H1 (cell line): ENCODE data around the gene ARHGAP26. TPM values are rescaled to one million over a fixed set of nuclear protein-coding genes. Genes with fewer than 3 reads are reported as not detected.

Experiments
- CBX8 ChIP-seq: fragments of 300-800, 300-1000 bp; sonication (generic); IDR thresholded peaks from 2 replicates; pipeline ENCODE4 v1.7.1; 2016; ENCODE audit warnings: low read depth, low read length, borderline replicate concordance
- FOSL1 ChIP-seq: IDR thresholded peaks from 2 replicates; pipeline ENCODE4 v1.6.1; 2011; ENCODE audit warnings: mild to moderate bottlenecking, low read depth, low read length, moderate library complexity; ENCODE audit not compliant: insufficient read depth
- HDAC6 ChIP-seq: IDR thresholded peaks from one replicate; pipeline ENCODE4 v1.7.1; 2012; ENCODE audit warnings: low read depth, mild to moderate bottlenecking, inconsistent platforms, low read length, moderate library complexity
- MAFK ChIP-seq: IDR thresholded peaks from 2 replicates; pipeline ENCODE4 v1.6.1; 2012; ENCODE audit warnings: low read depth, mild to moderate bottlenecking, improper control_type of control experiment, low read length
- MAX ChIP-seq: IDR thresholded peaks from 2 replicates; pipeline ENCODE4 v1.6.1; 2012; ENCODE audit warnings: inconsistent platforms
- NANOG ChIP-seq: IDR thresholded peaks from 2 replicates; pipeline ENCODE4 v1.6.1; 2011; ENCODE audit warnings: low read length, low read depth, mild to moderate bottlenecking, inconsistent platforms; ENCODE audit not compliant: insufficient read depth, poor library complexity, severe bottlenecking
- PHF8 ChIP-seq: fragments of 200-600 bp; sonication (generic); conservative IDR thresholded peaks from 2 replicates; pipeline ENCODE4 v1.7.1; 2012; ENCODE audit warnings: low read depth, mild to moderate bottlenecking, inconsistent platforms, low read length, moderate library complexity
- POLR2AphosphoS5 ChIP-seq: IDR thresholded peaks from 2 replicates; pipeline ENCODE4 v1.6.1; 2011; ENCODE audit warnings: low read depth, low read length
- RFX5 ChIP-seq: IDR thresholded peaks from 2 replicates; pipeline ENCODE4 v1.6.1; 2011; ENCODE audit warnings: low read depth, low read length, improper control_type of control experiment, borderline replicate concordance
- RNF2 ChIP-seq: fragments of 200-900, 300-1000 bp; sonication (generic); IDR thresholded peaks from 2 replicates; pipeline ENCODE4 v1.7.1; 2016; ENCODE audit warnings: borderline replicate concordance, low read depth, mild to moderate bottlenecking, antibody characterized with exemption, low read length; ENCODE audit not compliant: poor library complexity, severe bottlenecking; ENCODE audit errors: missing control alignments
- SIX5 ChIP-seq: IDR thresholded peaks from 2 replicates; pipeline ENCODE4 v1.6.1; 2011; ENCODE audit warnings: mild to moderate bottlenecking, low read depth, low read length
- SP1 ChIP-seq: IDR thresholded peaks from 2 replicates; pipeline ENCODE4 v1.6.1; 2011; ENCODE audit warnings: low read depth, low read length
- YY1 ChIP-seq: IDR thresholded peaks from 2 replicates; pipeline ENCODE4 v1.6.1; 2011; ENCODE audit warnings: low read depth, mild to moderate bottlenecking, low read length
- polyA plus RNA-seq, 7 experiments: library from polyadenylated mRNA; depleted of rRNA in 3 of 7; stranded (reverse) in 5 of 7; unstranded in 2 of 7; fragments of >200 nt in 5 of 7; fragments of 200-250 nt in 2 of 7; gene quantifications; 1 replicate in 5 of 7; 2 replicates in 1 of 7; 4 replicates in 1 of 7; pipeline versions ENCODE4 v1.2.1 to v1.2.3, GENCODE V29; 2011 to 2013; ENCODE audit warnings: missing spikeins in 2 of 7, mixed read lengths in 2 of 7
- total RNA-seq: library from RNA; stranded (reverse); fragmentation: NEBNext Ultra II Directional; extraction: Animal tissue kit (Norgen Biotek cat#: 25700); gene quantifications from 2 replicates; pipeline ENCODE4 v1.2.1, GENCODE V29; 2021
- TF ChIP-seq, protein P1 (sequence below): IDR thresholded peaks from 2 replicates; pipeline ENCODE4 v1.6.1; 2012; ENCODE audit warnings: low read length, inconsistent platforms
- TF ChIP-seq, protein P2 (sequence below): IDR thresholded peaks from 2 replicates; pipeline ENCODE4 v1.6.1; 2011; ENCODE audit warnings: low read length, improper control_type of control experiment

Gene ARHGAP26
- total and polyA plus RNA-seq, 2 of the 8 experiments (the other 6 are each of a cell fraction or from before 2014, with no cell fraction given) = 7.1 to 24.8 TPM

GRCh38 chr5:142896325-142897007 lies 126.3 kb downstream of the ARHGAP26 start (continued):
- TF ChIP-seq HDAC6 (no peak), FOSL1 (no peak), RNF2 (no peak), MAX (no peak), POLR2AphosphoS5 (no peak), CBX8 (no peak), NANOG (no peak), RFX5 (no peak), SP1 (peak; percentile 64), SIX5 (no peak), YY1 (no peak), PHF8 (no peak), MAFK (0 out of 2 replicates have a peak, but pooled peaks have one; percentile 10)
- TF ChIP-seq, protein P1, sequence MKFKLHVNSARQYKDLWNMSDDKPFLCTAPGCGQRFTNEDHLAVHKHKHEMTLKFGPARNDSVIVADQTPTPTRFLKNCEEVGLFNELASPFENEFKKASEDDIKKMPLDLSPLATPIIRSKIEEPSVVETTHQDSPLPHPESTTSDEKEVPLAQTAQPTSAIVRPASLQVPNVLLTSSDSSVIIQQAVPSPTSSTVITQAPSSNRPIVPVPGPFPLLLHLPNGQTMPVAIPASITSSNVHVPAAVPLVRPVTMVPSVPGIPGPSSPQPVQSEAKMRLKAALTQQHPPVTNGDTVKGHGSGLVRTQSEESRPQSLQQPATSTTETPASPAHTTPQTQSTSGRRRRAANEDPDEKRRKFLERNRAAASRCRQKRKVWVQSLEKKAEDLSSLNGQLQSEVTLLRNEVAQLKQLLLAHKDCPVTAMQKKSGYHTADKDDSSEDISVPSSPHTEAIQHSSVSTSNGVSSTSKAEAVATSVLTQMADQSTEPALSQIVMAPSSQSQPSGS = no peak; the same call in 1 of the 2 replicates
- TF ChIP-seq, protein P2, sequence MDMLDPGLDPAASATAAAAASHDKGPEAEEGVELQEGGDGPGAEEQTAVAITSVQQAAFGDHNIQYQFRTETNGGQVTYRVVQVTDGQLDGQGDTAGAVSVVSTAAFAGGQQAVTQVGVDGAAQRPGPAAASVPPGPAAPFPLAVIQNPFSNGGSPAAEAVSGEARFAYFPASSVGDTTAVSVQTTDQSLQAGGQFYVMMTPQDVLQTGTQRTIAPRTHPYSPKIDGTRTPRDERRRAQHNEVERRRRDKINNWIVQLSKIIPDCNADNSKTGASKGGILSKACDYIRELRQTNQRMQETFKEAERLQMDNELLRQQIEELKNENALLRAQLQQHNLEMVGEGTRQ = no peak
